PC-9 (cell line): ENCODE results near the gene RBMS1. TPM values are rescaled to one million over a fixed set of nuclear protein-coding genes. Genes with fewer than 3 reads are reported as not detected.
A peak's percentile ranks its signal among the peaks of the same experiment; 100 is the strongest.

Experiments used
- BruUV-seq: library from RNA; stranded (reverse); fragments of 400-500 nt; replicated peaks from 2 replicates; lab custom pipeline; 2021; lab: Mats Ljungman, UMichigan
- CTCF ChIA-PET: fragments of 300-600 bp; sonication (Branson Sonifier 250); formaldehyde crosslinking; loops from one replicate; lab custom pipeline; 2022; ENCODE audit warnings: antibody characterized with exemption; lab: Charles Lee
- POLR2A ChIA-PET: fragments of 300-600 bp; sonication (Branson Sonifier 250); formaldehyde crosslinking; loops from one replicate; lab custom pipeline; 2022; ENCODE audit warnings: antibody characterized with exemption; ENCODE audit not compliant: unreplicated experiment; lab: Charles Lee
- DNase-seq, 2 experiments: peaks; one replicate each; pipeline versions ENCODE4 v3.0.0 to v3.0.0-alpha.2; 2015 to 2022; ENCODE audit warnings: mixed read lengths in 1 of 2
- H2AFZ ChIP-seq: fragments of 200-600 bp; sonication (generic); 2 replicates; pipeline ENCODE4 v1.8.1; 2017; ENCODE audit warnings: antibody characterized with exemption
- H3F3A ChIP-seq: fragments of 200-600 bp; sonication (generic); 2 replicates; pipeline ENCODE4 v1.8.1; 2017; ENCODE audit warnings: antibody characterized with exemption, mild to moderate bottlenecking, low read depth; ENCODE audit not compliant: insufficient read depth
- H3K27ac ChIP-seq: fragments of 200-600 bp; sonication (generic); 2 replicates; pipeline ENCODE4 v1.6.1; 2016; ENCODE audit warnings: mixed run types
- H3K27me3 ChIP-seq: fragments of 200-600 bp; sonication (generic); 2 replicates; pipeline ENCODE4 v1.6.1; 2016; ENCODE audit warnings: low read depth, mixed run types; ENCODE audit not compliant: insufficient read depth
- H3K36me3 ChIP-seq: fragments of 200-600 bp; sonication (generic); 2 replicates; pipeline ENCODE4 v1.6.1; 2016; ENCODE audit warnings: low read depth, mixed run types
- H3K4me1 ChIP-seq: fragments of 200-600 bp; sonication (generic); replicated peaks from 2 replicates; pipeline ENCODE4 v1.6.1; 2016; ENCODE audit warnings: mixed run types; ENCODE audit not compliant: insufficient read depth
- H3K4me2 ChIP-seq: fragments of 200-600 bp; sonication (generic); 2 replicates; pipeline ENCODE4 v1.6.1; 2017; ENCODE audit warnings: mixed run types
- H3K4me3 ChIP-seq: fragments of 200-600 bp; sonication (generic); 2 replicates; pipeline ENCODE4 v1.6.1; 2016; ENCODE audit warnings: mixed run types
- H3K79me2 ChIP-seq: fragments of 200-600 bp; sonication (generic); 2 replicates; pipeline ENCODE4 v1.6.1; 2017; ENCODE audit warnings: low read depth, mixed run types
- H3K9me2 ChIP-seq: fragments of 200-600 bp; sonication (generic); 2 replicates; pipeline ENCODE4 v1.8.1; 2017; ENCODE audit warnings: mild to moderate bottlenecking; ENCODE audit not compliant: insufficient read depth
- H3K9me3 ChIP-seq: fragments of 200-600 bp; sonication (generic); 2 replicates; pipeline ENCODE4 v1.8.1; 2016; ENCODE audit warnings: low read depth; ENCODE audit not compliant: insufficient read depth
- H4K20me1 ChIP-seq: fragments of 200-600 bp; sonication (generic); 2 replicates; pipeline ENCODE4 v1.8.1; 2017; ENCODE audit not compliant: insufficient read depth
- EZH2 ChIP-seq: fragments of 200-600 bp; sonication (generic); IDR thresholded peaks from 2 replicates; pipeline ENCODE4 v1.8.0; 2017; ENCODE audit warnings: antibody characterized with exemption, low read depth
- intact Hi-C: fragments of 100-400 bp; cut with micrococcal nuclease; formaldehyde crosslinking; loops from one replicate; pipeline ENCODE4 v1.10.0; 2022; ENCODE audit not compliant: unreplicated experiment
- total RNA-seq: library from RNA; stranded (reverse); gene quantifications from 2 replicates; pipeline ENCODE4 v1.2.3, GENCODE V29; 2021
- TF ChIP-seq, protein P1 (sequence below): fragments of 200-600 bp; sonication (generic); conservative IDR thresholded peaks from 2 replicates; pipeline ENCODE4 v1.6.1; 2017; ENCODE audit warnings: mixed run types, antibody characterized with exemption, mild to moderate bottlenecking, moderate library complexity

The RBMS1 gene
- total RNA-seq, 1 experiment from 2014 or later = 65.1 TPM

DNA sequence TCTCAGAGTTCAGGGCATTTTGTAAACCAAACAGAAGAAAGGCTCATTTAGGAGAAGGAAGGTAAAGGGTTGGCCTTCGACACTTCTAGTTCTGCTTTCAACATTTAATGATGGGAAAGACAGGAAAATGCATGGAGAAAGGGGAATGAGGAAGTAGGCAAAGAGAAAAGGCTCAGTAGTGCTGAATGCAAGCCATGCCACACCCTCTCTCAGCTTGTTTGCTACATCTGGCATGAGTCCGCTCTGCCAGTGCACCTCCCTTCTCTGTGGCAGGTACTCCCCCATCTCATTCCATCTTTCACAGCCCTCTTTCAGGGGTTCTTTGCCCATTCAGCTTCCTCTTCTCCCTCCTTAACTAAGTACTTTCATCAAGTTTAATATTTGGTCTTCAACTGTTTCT, 172.6 kb downstream of the RBMS1 start:
- no peaks in the 10 kb centered on the region for H4K20me1 ChIP-seq
- CTCF ChIA-PET = no interaction called here

DNA sequence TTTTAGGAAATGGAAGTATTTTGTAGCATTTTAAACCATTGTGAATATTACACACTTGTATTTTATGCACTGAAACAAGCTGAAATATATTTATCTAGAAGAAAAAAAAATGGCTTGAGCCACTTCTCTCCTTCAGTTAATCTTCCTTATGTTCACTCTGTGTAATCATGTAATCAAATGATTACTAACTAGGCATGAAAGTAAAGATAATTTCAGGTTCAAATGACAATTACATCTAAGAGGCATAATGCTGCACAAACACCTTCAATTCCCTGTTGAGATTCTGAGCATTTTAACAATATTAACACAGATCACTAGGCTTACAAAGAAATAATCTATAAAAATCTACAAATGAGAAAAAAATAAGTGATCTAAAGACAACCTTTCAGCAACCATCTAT, 173.9 kb downstream of the RBMS1 start:
- no peak overlapping the region for H2AFZ ChIP-seq
- H3K79me2 ChIP-seq = peaks cover 44% of the 10 kb centered on the region
- H3K36me3 ChIP-seq = no peaks in the 10 kb centered on the region
- intact Hi-C loops = loop anchor here (5.0 kb wide), 1 partner anchor 83 kb away; no protein-coding TSS in a partner anchor
- no peaks in the 10 kb centered on the region for H3K9me2 ChIP-seq
- H4K20me1 ChIP-seq = no peaks in the 10 kb centered on the region
- no TSS peak for BruUV-seq
- ChIA-PET CTCF (no interaction called here), POLR2A (no interaction called here)
- H3K4me2 ChIP-seq = no peak overlapping the region
- no peaks in the 10 kb centered on the region for H3K9me3 ChIP-seq
- H3K27me3 ChIP-seq = no peaks in the 10 kb centered on the region
- H3F3A ChIP-seq = no peaks in the 10 kb centered on the region
- DNase-seq = no peak
- no peaks in the 10 kb centered on the region for H3K4me1 ChIP-seq
- TF ChIP-seq EZH2 = no peak
- TF ChIP-seq, protein P1, sequence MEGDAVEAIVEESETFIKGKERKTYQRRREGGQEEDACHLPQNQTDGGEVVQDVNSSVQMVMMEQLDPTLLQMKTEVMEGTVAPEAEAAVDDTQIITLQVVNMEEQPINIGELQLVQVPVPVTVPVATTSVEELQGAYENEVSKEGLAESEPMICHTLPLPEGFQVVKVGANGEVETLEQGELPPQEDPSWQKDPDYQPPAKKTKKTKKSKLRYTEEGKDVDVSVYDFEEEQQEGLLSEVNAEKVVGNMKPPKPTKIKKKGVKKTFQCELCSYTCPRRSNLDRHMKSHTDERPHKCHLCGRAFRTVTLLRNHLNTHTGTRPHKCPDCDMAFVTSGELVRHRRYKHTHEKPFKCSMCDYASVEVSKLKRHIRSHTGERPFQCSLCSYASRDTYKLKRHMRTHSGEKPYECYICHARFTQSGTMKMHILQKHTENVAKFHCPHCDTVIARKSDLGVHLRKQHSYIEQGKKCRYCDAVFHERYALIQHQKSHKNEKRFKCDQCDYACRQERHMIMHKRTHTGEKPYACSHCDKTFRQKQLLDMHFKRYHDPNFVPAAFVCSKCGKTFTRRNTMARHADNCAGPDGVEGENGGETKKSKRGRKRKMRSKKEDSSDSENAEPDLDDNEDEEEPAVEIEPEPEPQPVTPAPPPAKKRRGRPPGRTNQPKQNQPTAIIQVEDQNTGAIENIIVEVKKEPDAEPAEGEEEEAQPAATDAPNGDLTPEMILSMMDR = no peak
- H3K4me3 ChIP-seq = no peak overlapping the region
- no peak overlapping the region for H3K27ac ChIP-seq

More for the DNA sequence above, 172.6 kb downstream of the RBMS1 start:
- POLR2A ChIA-PET = interaction anchor here (0.7 kb wide), 1 partner anchor 350 kb away, joined by 3 read pairs; no protein-coding TSS in a partner anchor
- Histone ChIP-seq H3K9me3 (no peaks in the 10 kb centered on the region), H3F3A (no peaks in the 10 kb centered on the region), H3K4me1 (no peaks in the 10 kb centered on the region), H3K36me3 (0 out of 2 replicates have a peak, but pooled peaks cover 3% of the 10 kb centered on the region), H3K4me3 (no peak overlapping the region), H2AFZ (no peak overlapping the region), H3K27ac (no peak overlapping the region), H3K9me2 (no peaks in the 10 kb centered on the region), H3K79me2 (peaks cover 46% of the 10 kb centered on the region), H3K27me3 (no peaks in the 10 kb centered on the region), H3K4me2 (no peak overlapping the region)
- peak in 1 of 2 experiments; percentile 18 for DNase-seq
- no peak for TF ChIP-seq EZH2
- TF ChIP-seq, protein P1 = no peak
- no TSS peak for BruUV-seq
- intact Hi-C loops = loop anchor here (5.0 kb wide), 1 partner anchor 81 kb away; no protein-coding TSS in a partner anchor

DNA sequence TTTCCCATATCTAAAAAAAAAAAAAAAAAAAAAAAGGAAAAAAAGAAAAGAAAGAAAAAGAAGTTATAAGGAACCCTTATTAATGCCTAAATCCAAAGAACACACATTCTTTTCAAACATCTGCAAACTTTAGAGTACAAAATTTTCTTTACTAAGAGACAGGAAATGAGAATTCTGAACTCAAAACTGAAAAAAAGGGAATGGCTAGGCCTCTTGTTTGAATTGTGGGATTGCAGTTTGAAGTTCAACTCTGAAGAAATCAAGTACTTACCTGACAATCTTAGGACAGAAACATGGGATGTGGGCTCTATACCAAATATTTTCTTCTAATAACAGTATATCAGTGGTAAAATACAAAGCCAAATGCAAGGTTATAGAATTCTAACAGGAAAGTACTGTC, 175.4 kb downstream of the RBMS1 start:
- no peaks in the 10 kb centered on the region for H3K36me3 ChIP-seq
- ChIA-PET CTCF (no interaction called here), POLR2A (no interaction called here)
- no peaks in the 10 kb centered on the region for H3K9me3 ChIP-seq
- no peak for DNase-seq
- H3K9me2 ChIP-seq = no peaks in the 10 kb centered on the region
- no peaks in the 10 kb centered on the region for H3K4me1 ChIP-seq
- H2AFZ ChIP-seq = no peak overlapping the region
- H4K20me1 ChIP-seq = no peaks in the 10 kb centered on the region
- no TSS peak for BruUV-seq
- TF ChIP-seq, protein P1 = no peak
- no peak for TF ChIP-seq EZH2
- H3F3A ChIP-seq = no peaks in the 10 kb centered on the region
- H3K4me3 ChIP-seq = no peak overlapping the region
- peaks cover 36% of the 10 kb centered on the region for H3K79me2 ChIP-seq
- no peak overlapping the region for H3K4me2 ChIP-seq
- H3K27ac ChIP-seq = no peak overlapping the region
- intact Hi-C loops = no loop called here
- H3K27me3 ChIP-seq = no peaks in the 10 kb centered on the region
